ENCODE data around the gene KCNIP4.
"Not testable (repeated sequence)": the region's sequence is repeated elsewhere in the genome, so short reads cannot be mapped to it uniquely, and the experiment has no call there.

GRCh38 chr4:21352354-21352753 is 596.2 kb downstream of the KCNIP4 start:
- TF ChIP-seq POLR2AphosphoS5 (IDR thresholded peaks at IDR 0.05; ENCODE audit: borderline replicate concordance, low read depth, low read length); EZH2 (IDR thresholded peaks at IDR 0.05): not testable (repeated sequence)
